Common myeloid progenitor, CD34-positive (primary cell): ENCODE data around the gene DBNDD1.

ENCODE experiments used
- CTCF ChIA-PET: fragments of 350-600 bp; sonication (Branson Sonifier 250); formaldehyde crosslinking; loops from one replicate; lab custom pipeline; 2021; ENCODE audit warnings: antibody characterized with exemption; lab: Charles Lee
- POLR2A ChIA-PET: fragments of 350-600 bp; sonication (Branson Sonifier 250); formaldehyde crosslinking; loops from one replicate; lab custom pipeline; 2021; ENCODE audit warnings: antibody characterized with exemption; lab: Charles Lee
- DNase-seq, 3 donors: peaks; one replicate each; pipeline versions ENCODE4 v3.0.0 to v3.0.0-alpha.2; 2013
- H3K27ac ChIP-seq, 2 experiments: 1 replicate in 1 of 2; 2 replicates in 1 of 2; pipeline ENCODE4 v1.7.0; 2013; ENCODE audit warnings: inconsistent platforms in 2 of 2, low read length in 2 of 2, mild to moderate bottlenecking in 2 of 2, low read depth in 1 of 2, moderate library complexity in 1 of 2; ENCODE audit not compliant: severe bottlenecking in 2 of 2, insufficient read depth in 1 of 2, poor library complexity in 1 of 2
- H3K27me3 ChIP-seq, 5 experiments: replicated peaks in 2 of 5; 1 replicate in 3 of 5; 2 replicates in 2 of 5; pipeline versions ENCODE4 v1.6.1 to v1.7.0; 2013; ENCODE audit warnings: low read length in 4 of 5, mild to moderate bottlenecking in 2 of 5, moderate library complexity in 2 of 5, inconsistent platforms in 1 of 5; ENCODE audit not compliant: insufficient read depth in 5 of 5, control insufficient read depth in 4 of 5
- H3K36me3 ChIP-seq, 4 experiments: 1 replicate in 2 of 4; 2 replicates in 2 of 4; pipeline versions ENCODE4 v1.6.1 to v1.7.0; 2013; ENCODE audit warnings: low read length in 3 of 4, control low read depth in 1 of 4, mild to moderate bottlenecking in 1 of 4; ENCODE audit not compliant: control insufficient read depth in 4 of 4, insufficient read depth in 4 of 4
- H3K4me1 ChIP-seq, 4 experiments: 1 replicate in 3 of 4; 2 replicates in 1 of 4; pipeline versions ENCODE4 v1.6.1 to v1.7.1; 2013; ENCODE audit warnings: low read length in 3 of 4, mild to moderate bottlenecking in 3 of 4, control low read depth in 1 of 4, inconsistent platforms in 1 of 4, moderate library complexity in 1 of 4; ENCODE audit not compliant: control insufficient read depth in 4 of 4, insufficient read depth in 4 of 4; ENCODE audit errors: control extremely low read depth in 1 of 4
- H3K4me3 ChIP-seq, 7 experiments: 1 replicate in 4 of 7; 2 replicates in 3 of 7; pipeline versions ENCODE4 v1.5.1 to v1.7.0; 2013; ENCODE audit warnings: mild to moderate bottlenecking in 7 of 7, low read length in 6 of 7, moderate library complexity in 6 of 7, inconsistent platforms in 2 of 7, low read depth in 2 of 7, control low read depth in 1 of 7; ENCODE audit not compliant: insufficient read depth in 4 of 7, control insufficient read depth in 1 of 7; ENCODE audit errors: extremely low read depth in 1 of 7
- H3K9me3 ChIP-seq, 5 experiments: 1 replicate in 4 of 5; 2 replicates in 1 of 5; pipeline versions ENCODE4 v1.6.1 to v1.7.1; 2013; ENCODE audit warnings: low read length in 4 of 5, mild to moderate bottlenecking in 2 of 5, inconsistent platforms in 1 of 5, low read depth in 1 of 5, moderate library complexity in 1 of 5; ENCODE audit not compliant: control insufficient read depth in 4 of 5, insufficient read depth in 2 of 5; ENCODE audit errors: control extremely low read depth in 1 of 5
- WGBS: methylation state at CpG from one replicate; pipeline ENCODE4 v1.1.5; 2013; ENCODE audit not compliant: insufficient coverage; 5-methylcytosine and 5-hydroxymethylcytosine counted together

DBNDD1 gene

DNA sequence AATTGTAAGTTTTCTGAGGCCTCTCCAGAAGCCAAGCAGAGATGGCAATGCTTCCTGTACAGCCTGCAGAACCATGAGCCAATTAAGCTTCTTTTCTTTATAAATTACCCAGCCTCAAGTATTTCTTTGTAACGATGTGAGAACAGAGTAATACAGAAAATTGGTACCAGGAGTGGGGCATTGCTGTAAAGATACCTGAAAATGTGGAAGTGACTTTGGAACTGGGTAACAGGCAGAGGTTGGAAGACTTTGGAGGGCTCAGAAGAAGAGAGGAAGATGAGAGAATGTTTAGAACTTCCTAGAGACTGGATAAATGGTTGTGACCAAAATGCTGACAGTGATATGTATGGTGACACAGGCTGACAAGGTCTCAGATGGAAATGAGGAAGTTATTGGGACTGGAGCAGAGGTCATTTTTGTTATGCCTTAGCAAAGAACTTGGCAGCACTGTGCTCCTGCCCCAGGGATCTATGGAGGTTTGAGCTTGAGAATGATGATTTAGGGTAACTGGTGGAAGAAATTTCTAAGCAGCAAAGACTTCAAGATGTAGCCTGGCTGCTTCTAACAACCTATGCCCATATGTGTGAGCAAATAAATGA is 34.7 kb upstream of the DBNDD1 start:
- H3K27ac ChIP-seq: no peak overlapping the region
- H3K9me3 ChIP-seq: peaks cover 4 to 20% (median 16%) of the 10 kb centered on the region in 5 experiments
- no peaks in the 10 kb centered on the region for H3K36me3 ChIP-seq
- no peaks in the 10 kb centered on the region for H3K4me1 ChIP-seq
- H3K4me3 ChIP-seq: no peak overlapping the region
- 40% methylated on average over 1 of the region's 1 CpG for WGBS
- CTCF ChIA-PET: interaction anchor here (1.5 kb wide), 1 partner anchor 12 kb away, joined by 3 read pairs; no protein-coding TSS in a partner anchor
- DNase-seq: peak in 2 of 3 donors; percentile 12 to 25
- POLR2A ChIA-PET: no interaction called here
- H3K27me3 ChIP-seq: no peaks in the 10 kb centered on the region

DNA sequence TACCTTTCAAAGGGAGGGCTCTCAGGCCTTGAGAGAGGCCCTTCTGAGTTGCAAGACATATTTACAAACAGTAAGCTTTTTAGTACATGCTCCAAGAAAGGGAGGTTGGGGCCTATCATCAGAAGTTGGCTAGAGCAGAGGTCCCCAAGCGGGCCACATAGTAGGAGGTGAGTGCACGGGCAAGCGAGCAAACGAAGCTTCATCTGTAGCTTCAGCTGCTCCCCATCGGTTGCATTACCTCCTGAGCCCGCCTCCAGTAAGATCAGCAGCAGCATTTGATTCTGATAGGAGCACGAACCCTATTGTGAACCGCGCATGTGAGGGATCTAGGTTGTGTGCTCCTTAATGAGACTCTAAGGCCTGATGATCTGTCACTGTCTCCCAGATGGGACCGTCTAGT is 31.7 kb upstream of the DBNDD1 start:
- peaks cover 4 to 20% (median 16%) of the 10 kb centered on the region in 5 experiments for H3K9me3 ChIP-seq
- POLR2A ChIA-PET: no interaction called here

DNA sequence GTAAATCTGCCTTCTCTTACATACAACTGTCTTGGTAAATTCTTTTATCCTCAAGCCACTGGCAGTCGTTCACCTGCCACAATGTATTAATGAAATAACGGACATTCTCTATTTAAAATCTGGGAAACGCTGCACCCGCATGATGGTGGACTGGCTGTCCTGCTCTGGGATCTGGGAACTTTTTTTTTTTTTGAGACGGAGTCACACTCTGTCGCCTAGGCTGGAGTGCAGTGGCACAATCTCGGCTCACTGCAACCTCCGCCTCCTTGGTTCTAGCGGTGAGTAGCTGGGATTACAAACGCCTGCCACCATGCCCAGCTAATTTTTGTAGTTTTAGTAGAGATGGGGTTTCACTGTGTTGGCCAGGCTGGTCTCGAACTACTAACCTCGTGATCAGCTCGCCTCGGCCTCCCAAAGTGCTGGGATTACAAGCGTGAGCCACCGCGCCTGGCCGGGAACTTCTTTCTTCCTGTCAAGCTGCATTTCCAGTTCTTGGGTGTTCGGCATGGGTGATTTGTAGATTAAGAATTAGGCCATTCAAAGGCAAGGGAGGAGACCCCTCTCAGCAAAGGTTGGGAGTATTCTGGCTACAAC is 29.6 kb upstream of the DBNDD1 start:
- H3K9me3 ChIP-seq: peaks cover 0 to 7% (median 2%) of the 10 kb centered on the region in 5 experiments
- H3K27ac ChIP-seq: no peak overlapping the region
- ChIA-PET CTCF (no interaction called here), POLR2A (interaction anchor here (1.0 kb wide), 1 partner anchor 23 kb away, joined by 3 read pairs; no protein-coding TSS in a partner anchor)
- WGBS: 89% methylated on average over 16 of the region's 19 CpGs
- H3K4me1 ChIP-seq: peaks cover 0 to 17% (median 12%) of the 10 kb centered on the region in 4 experiments
- DNase-seq: no peak
- H3K4me3 ChIP-seq: no peak overlapping the region
- H3K36me3 ChIP-seq: peaks cover 0 to 5% (median 2%) of the 10 kb centered on the region in 4 experiments
- H3K27me3 ChIP-seq: peaks cover 0 to 10% (median 8%) of the 10 kb centered on the region in 5 experiments

More for the DNA sequence above, 31.7 kb upstream of the DBNDD1 start:
- CTCF ChIA-PET: no interaction called here
- Histone ChIP-seq H3K4me1 (peaks cover 0 to 17% (median 12%) of the 10 kb centered on the region in 4 experiments), H3K36me3 (no peaks in the 10 kb centered on the region), H3K4me3 (no peak overlapping the region), H3K27ac (no peak overlapping the region), H3K27me3 (peaks cover 0 to 10% (median 7%) of the 10 kb centered on the region in 5 experiments)
- WGBS: 98% methylated on average over 9 of the region's 10 CpGs
- DNase-seq: no peak

DNA sequence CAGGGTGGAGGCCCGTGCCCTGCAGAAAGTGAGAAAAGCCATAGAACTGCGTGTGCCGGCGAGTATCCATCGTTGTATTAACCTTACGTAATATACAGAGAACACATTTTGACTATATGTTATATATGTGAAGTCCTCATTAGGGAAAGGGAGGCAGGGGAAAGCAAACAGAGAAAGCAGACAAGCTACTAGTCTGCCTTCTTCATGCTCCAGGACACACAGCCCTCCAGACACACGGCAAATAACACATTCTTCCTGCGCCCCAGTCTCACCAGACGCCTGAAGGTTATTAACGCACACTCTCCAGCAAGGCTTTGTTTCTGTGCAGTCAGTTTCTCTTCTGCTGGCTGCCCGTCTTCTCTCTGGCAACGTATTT is 29.1 kb upstream of the DBNDD1 start:
- POLR2A ChIA-PET: interaction anchor here (1.0 kb wide), 1 partner anchor 22 kb away, joined by 3 read pairs; no protein-coding TSS in a partner anchor
- CTCF ChIA-PET: no interaction called here

DNA sequence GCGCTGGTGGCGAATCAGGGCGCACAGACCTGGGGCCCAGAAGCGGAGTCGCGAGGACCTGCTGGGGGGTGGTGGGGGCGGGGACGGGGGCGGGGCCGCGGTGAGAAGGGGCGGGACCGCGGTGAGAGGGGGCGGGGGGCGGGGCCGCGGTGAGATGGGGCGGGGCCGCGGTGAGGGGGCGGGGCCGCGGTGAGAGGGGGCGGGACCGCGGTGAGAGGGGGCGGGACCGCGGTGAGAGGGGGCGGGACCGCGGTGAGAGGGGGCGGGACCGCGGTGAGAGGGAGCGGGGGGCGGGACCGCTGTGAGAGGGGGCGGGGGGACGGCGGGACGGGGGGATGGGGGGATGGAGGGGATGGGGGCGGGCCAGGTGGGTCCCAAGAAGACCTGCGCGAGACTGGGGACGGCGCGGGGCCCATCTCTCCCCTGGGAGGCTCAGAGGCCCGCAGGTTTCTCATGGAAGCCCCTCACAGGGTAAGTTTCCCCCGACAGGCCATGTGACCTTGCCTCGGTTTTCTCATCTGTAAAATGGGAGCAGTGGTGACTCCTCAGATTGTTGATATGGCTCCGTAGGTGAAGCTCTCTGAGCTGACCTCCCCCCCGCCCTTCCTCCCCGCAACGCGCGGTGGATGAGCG is 28.6 kb upstream of the DBNDD1 start:
- DNase-seq: peak in 2 of 3 donors; percentile 24 to 47
- Histone ChIP-seq H3K36me3 (peaks cover 0 to 15% (median 7%) of the 10 kb centered on the region in 4 experiments), H3K27me3 (peaks cover 0 to 10% (median 8%) of the 10 kb centered on the region in 5 experiments), H3K4me1 (peaks cover 0 to 17% (median 12%) of the 10 kb centered on the region in 4 experiments), H3K4me3 (peak overlapping the region in 5 of 7 experiments; percentile 32 to 73 (median 54)), H3K27ac (no peak overlapping the region), H3K9me3 (no peaks in the 10 kb centered on the region)
- 58% methylated on average over 10 of the region's 59 CpGs for WGBS
- ChIA-PET POLR2A (no interaction called here), CTCF (no interaction called here)

More for the DNA sequence above, 29.1 kb upstream of the DBNDD1 start:
- Histone ChIP-seq H3K4me1 (peaks cover 0 to 17% (median 12%) of the 10 kb centered on the region in 4 experiments), H3K9me3 (peaks cover 0 to 4% (median 0%) of the 10 kb centered on the region in 5 experiments), H3K27ac (no peak overlapping the region), H3K27me3 (peaks cover 0 to 10% (median 8%) of the 10 kb centered on the region in 5 experiments), H3K4me3 (no peak overlapping the region), H3K36me3 (peaks cover 0 to 10% (median 3%) of the 10 kb centered on the region in 4 experiments)
- WGBS: 64% methylated on average over 6 of the region's 12 CpGs
- DNase-seq: peak in 2 of 3 donors; percentile 5 to 16

DNA sequence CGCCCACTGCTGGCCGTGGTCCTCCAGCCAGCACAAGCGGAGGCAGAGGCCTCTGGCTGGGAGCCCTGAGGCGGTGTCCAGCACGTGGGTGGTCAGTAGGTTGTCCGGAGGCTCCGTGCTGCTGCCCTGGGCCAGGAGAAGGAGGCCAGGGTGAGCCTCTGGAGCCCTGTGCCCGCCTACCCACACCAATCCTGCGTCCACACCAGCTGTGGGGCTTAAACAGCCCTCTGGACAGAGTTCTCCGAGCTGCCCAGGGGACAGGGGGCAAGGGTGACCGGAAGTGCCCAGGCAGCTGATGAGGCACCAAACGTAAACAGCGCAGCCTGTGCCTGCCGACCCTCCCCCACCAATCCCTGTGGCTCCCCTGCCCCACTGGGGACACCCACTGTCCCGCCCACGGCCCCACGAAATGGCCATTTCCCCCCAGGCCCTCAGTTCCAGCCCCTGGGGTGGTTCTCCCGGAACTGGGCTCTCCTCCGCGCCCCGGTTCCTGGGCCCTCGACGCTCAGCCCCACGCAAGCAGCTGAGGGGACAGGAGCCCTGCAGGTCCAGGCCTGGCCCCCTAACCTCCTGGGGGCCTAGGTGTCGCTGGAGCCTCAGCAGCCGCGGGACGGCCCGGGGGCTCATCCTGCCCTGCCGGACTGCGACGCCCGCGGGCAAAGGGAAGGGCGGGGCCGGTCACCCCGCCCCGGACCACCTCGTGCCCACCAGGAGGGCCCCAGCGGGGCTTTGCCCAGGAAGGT is 27.9 kb upstream of the DBNDD1 start:
- H3K9me3 ChIP-seq: no peaks in the 10 kb centered on the region
- H3K4me1 ChIP-seq: peaks cover 0 to 17% (median 12%) of the 10 kb centered on the region in 4 experiments
- under 1% methylated on average over 32 of the region's 40 CpGs for WGBS
- peaks cover 0 to 21% (median 10%) of the 10 kb centered on the region in 4 experiments for H3K36me3 ChIP-seq
- H3K4me3 ChIP-seq: peak overlapping the region; percentile 8 to 73 (median 47)
- H3K27ac ChIP-seq: no peak overlapping the region
- DNase-seq: no peak
- POLR2A ChIA-PET: no interaction called here
- CTCF ChIA-PET: no interaction called here
- H3K27me3 ChIP-seq: peaks cover 0 to 10% (median 8%) of the 10 kb centered on the region in 5 experiments
